GM19452 (cell line): ENCODE results near the gene CAPZA2.

Experiments
- ATAC-seq: cut with Tn5 transposase; IDR thresholded peaks from one replicate; pipeline ENCODE4 v1.9.1; 2021; ENCODE audit not compliant: unreplicated experiment

CAPZA2 gene

DNA sequence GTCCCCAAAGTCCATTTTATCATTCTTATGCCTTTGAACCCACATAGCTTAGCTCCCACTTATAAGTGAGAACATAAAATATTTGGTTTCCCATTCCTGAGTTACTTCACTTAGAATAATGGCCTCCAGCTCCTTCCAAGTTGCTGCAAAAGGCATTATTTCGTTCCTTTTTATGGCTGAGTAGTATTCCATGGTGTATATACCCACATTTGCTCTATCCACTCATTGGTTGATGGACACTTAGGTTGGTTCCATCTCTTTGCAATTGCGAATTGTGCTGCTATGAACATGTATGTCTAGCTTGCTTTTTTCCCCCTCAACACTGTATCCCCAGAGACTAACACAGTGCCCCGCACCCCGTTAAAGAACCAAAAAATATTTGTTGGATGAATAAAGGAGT is 670 bp upstream of the CAPZA2 start:
- no peak for ATAC-seq

DNA sequence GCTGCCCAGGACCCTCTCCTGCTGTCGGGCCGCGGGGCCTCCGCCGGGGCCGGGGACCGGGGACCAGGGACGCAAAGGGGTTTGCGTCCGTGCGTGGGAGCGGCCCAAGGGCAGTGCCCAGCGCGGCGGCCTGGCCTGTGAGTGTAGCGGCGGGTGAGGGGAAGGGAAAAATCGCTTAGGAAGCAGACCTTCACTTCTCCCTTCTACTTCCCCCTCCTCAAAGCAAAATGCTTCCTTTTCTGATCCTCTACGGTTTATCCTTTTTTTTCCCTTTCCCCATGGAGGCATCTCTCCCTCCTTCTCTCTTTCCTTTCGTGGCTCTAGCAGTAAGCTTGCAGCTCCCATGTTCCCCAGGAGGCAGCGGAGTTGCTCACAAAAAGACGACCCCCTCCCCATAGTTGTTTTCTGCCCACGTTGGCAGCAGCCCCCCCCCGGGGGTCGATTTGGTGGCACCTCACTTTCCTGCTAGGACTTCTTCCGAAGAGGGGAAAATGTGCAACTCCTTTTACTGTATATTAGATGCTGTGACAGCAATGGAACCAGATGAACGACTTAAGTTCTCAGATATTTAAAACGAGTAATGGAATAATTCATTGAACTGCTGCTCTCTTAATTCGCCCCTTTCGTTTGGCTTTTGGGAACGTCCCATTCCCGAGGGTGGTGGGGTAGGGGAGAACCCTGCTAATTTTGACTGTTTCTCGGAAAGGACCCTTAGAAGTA is 724 bp downstream of the CAPZA2 start:
- peak; percentile 36 for ATAC-seq

DNA sequence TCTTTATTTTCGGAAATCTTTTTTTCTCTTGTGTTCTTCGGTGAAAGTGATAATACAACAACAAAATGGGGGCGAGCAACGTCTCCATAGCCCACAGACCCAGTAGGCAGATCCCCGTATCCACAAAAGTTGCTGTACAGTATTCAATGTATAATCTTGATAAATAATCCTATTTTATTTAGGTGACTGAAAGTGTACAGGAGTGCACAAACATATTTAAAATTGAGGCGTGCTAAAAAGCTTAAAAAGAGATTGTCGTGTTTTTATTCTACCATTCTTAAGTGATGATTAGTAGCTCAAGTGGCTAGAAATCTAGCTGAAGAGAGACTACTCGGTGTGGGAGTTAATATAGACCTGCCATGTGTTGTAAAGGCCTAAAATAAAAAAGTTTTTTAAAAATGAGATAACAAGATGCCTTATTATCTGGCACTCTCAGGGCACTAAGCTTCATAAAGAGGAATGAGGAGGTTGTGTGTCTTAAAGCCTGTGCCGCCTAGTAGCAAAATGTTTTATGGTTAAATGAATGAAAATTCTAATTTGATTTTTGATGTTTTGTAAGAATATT is 1.6 kb downstream of the CAPZA2 start:
- no peak for ATAC-seq

DNA sequence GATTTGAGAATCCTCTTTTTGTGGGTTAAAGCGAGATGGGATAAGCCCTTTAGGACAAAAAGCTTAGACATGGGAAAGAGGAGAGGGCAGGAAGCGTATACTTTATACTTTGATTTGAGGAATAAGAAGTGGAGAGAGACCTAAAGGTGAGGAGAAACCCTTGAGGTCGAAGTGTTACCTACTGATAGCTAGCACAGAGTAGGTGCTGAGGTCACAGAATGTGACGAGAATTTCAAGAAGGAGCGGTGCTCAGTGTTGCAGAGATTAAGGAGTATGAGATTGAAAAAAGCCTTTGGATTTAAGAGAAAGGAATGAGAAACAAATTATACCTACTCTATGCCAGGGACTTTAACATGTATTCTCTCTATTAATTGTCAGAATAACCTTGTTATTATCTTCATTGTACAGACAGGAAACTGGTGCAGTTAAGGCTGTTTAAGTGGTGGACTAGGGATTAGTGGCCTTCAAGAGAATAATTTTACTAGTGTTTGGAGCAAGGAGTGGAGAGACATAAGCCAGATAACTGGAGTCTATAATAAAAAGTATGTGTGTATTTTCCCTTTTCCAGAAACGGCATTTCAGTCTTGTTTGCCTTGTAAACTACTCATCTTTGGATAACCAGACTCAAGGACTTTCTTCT is 8.8 kb downstream of the CAPZA2 start:
- ATAC-seq, result no peak

DNA sequence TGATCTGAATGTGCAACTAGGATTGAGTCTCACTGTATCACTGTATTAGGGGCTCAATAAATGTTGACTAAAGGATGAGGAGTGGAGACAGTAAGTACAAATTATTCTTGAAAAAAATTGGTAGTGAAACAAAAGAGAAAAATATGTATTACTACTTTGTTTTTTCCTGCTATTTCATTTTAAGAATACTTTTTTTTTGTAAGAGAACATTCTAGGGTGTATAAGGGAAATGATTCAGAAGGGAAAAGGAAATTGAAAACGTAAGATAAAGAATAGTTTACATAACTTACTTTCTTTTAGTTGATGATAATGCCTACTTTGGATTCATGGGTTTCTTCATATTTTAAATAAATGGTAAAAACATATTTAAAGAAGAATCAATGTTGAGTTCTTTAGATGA is 9.6 kb downstream of the CAPZA2 start:
- ATAC-seq, result no peak

DNA sequence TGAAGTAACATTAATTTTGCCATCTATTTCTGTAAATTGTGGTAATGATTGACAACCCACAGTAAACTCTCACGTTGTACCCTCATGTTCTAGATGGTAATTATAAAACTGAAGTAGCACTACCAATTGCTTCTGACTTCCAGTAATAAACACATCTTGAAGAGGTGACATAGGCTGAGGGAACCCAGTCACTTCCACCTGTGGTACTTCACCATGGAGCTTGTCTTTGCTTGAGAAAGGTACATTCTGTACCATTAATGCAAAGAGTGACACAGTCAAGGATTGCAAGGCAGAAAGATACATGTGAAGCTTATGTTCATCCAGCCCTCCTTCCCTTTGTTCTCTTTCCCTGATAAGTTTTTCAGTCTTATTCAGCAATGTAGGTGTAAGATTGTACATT is 11.2 kb downstream of the CAPZA2 start:
- ATAC-seq, result no peak

DNA sequence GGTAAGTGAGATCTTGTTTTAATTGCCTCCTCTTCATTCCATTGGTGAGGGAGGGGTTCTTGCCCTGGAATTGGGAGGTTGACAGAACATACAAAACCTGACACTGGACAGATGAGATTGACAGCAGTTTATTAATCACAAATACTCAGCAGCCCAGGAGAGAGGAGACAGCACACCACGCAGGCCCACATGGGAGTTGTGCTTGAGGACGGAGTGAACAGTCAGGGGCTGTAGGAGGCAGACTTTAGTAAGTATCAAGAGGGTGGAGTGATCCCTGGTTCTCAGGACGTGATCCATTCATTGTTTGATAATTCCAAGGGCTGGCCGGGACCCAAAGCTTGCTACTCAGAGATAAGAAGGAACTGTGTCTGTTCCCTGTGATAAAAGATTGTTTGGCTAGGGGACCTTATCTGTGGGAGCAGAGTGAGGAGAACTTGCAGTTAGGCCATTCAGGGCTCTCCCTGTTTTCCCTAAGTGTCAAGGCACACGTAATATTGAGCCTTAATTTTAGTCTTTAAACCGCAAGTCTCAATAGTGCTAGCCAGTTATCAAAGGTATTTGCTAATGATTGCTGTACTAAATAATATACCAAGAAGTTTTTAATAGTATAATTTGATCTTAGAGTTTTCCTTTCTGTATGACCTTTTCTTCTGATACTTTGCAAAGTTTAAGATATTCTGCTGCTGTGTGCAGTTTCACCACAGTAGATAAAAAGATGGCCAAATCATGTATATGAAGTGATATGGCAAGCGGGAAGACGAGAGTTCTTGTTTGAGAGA is 14.5 kb downstream of the CAPZA2 start:
- no peak for ATAC-seq

DNA sequence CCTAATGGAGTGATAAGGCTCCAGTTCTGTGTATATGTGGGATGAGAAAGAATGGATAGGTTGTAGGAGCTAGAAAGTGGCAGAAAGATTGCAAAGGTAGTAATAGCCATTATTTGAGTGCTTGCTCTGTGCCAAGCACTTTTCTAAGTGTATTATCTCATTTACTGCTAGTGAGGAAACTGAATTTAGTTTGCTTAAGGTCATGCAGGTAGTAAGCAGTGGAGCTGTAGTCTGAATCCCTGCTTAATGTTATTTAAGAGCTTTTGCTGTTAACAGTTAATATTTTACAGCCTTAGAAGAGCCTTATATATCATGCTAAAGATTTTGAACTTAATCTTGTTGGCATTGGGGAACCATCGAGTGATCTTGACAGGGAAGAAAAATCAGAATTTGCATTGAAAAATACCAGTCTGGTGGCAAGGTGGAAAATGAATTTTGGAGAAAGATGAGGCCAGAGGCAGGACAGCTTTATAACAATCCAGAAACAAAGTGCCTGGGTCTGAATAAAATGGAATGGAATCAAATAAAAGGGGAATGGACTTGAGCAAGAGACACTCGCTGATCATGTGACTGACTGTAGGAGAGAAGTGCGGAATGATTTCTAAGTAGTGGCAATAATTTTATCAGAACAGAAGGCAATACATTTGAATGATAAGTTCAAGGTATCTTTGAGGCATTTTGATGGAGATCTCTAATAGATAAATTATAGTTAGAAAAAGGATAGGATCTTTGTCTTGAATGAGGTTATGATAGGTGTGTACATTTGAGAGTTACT is 15.2 kb downstream of the CAPZA2 start:
- no peak for ATAC-seq

DNA sequence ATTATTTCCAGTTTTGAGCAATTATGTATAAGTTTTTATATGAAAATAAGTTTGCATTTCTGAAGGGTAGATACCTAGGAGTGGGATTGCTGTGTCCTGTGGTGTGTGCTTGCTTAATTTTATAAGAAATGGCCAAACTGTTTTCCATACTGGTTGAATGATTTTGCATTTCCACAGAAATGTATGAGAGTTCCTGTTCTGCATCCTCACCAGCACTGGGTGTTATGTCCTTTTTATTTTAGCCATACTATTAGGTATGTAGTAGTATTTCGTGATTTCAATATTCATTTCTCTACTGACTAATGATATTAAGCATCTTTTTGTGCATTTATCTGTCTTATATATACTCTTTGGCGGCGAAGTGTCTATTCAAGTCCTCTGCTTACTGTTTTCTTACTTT is 22.3 kb downstream of the CAPZA2 start:
- ATAC-seq, result no peak

DNA sequence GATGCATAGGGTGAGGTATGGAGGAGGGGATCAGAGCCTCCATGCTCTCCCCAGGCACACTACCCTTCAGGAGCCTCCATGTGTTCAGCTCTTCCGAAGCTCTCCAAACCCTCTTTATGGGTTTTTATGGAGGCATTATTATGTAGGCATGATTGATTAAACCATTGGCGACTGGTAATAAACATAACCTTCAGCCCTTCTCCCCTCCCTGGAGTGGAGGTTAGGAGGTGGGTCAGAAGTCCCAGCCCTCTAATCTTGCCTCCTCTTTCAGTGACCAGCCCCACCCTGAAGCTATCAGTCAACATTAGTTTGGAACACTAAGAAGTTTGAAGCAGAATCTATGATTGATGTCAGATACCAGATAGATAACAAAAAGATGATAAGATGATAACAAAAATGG is 23.3 kb downstream of the CAPZA2 start:
- ATAC-seq, result no peak

DNA sequence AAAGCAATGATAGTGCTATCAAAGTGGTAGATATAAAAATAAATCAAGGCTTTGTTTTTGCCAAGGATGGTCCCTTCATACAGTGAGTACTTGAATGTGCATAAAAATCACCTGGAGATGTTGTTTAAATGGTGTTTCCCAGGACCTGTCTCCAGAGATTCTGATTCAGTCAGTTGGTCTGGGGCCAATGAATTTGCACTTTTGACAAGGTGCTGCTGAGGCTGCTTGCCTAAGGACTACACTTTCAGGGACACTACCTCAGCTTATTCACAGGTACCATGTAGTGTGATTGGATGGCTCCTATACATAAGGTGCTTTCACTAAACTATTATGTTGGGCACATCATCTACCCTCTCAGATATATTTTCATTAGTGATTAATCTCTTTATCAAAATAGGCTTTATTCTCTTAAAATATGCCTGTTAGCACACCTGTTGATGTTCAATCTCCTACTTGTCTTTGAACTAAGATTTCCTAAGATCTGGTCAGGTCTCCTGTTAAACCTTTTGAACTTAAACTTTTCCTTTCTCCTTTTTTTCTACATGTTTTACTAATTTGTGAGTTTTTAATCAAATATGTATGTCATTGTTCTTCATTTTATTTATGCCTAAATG is 24.3 kb downstream of the CAPZA2 start:
- no peak for ATAC-seq

DNA sequence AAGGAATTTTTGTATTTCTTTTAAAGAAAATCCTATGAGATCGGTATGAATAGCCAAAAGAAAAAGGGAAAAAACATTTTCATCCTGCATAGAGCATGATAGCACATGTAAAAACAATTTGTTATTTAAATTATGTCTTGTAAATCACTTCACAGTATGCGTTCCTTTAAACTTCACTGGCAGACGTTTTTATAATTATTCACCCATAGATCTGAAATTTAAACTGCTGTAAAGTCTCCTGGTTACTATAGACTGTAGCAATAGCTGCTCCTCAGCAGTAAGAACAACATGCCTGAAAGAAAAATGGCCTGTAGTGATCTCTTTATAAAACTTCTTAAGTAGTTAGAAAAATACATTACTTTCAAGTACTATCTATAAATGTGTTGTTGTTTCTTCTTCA is 26.5 kb downstream of the CAPZA2 start:
- no peak for ATAC-seq

DNA sequence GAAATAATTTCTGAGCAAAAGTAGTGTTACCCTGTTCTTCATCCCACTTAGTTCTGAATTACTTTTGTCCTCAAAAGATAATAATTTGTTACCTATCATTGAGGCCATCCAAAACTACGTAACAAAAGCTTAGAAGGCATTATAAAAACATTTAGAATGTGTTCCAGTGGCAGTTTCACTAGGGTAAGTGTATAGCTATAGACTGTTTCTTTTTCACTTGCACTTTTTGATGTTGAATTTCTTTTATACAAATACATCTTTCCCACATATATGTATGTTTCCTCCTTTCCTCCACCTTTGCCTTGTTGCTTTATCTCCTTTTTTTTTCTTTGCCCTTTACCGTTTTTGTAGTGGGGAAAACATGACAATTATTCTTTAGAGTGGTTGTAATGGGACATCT is 33.5 kb downstream of the CAPZA2 start:
- no peak for ATAC-seq

DNA sequence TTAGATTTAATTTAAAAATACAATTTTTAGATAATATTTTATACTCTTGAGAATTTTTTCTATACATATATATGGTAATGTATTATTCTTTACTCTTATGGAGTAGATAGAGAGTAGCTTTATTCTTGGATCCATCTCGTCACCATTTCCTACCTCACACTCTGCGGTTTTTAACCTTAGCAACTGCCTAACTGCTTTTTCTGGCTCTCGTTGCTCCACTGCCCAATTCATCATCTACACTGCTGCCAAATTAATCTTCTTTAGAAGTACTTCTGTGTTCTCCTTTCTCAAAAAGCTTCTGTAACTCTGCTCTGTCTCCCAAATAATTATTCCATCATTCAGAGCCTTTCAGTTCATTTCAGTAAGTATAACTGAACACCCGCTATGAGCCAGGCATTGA is 35.3 kb downstream of the CAPZA2 start:
- no peak for ATAC-seq

DNA sequence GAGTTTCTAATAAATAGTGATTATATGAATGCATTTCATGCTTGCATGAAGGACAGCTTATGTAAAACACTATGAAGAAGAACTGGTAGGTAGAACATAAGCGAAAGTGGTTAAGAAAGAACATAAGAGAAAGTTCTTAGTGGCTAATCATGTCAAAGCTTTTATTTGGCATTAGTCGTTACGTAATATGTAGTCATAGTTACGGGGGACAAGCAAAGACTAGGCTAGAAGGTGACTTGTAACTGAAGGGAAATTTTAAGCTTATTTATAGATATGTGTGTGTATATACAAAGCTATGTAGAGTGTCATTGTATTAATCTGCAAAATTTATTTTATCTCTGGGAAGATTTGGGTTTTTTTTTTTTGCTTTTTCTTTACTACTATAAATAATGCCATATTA is 36.9 kb downstream of the CAPZA2 start:
- no peak for ATAC-seq

DNA sequence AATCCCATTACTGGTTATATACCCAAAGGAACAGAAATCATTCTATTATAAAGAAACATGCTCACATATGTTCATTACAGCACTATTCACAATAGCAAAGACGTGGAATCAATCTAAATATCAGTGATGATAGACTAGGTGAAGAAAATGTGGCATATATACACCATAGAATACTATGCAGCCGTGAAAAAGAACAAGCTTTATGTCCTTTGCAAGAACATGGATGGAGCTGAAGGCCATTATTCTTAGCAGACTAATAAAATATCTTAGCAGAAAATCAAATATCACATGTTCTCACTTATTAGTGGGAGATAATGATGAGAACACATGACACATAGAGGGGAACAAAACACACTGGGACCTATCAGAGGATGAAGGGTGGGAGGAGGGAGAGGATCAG is 38.8 kb downstream of the CAPZA2 start:
- no peak for ATAC-seq

DNA sequence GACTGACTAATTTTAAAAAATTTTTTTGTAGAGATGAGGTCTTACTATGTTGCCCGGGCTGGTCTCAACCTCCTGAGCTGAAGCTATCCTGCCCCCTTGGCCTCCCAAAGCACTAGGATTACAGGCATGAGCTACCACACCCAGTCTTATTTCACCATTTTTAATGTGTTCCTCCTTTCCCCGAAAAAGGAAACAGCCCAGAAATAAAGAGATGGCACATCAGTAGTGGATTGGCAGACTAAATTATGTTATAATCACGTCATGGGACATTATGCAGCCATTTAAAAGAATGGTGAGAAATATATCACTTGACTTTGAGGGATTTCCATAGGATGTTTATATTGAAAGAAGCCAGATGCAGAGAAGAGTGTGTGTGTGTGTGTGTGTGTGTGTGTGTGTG is 40.5 kb downstream of the CAPZA2 start:
- ATAC-seq, result no peak

DNA sequence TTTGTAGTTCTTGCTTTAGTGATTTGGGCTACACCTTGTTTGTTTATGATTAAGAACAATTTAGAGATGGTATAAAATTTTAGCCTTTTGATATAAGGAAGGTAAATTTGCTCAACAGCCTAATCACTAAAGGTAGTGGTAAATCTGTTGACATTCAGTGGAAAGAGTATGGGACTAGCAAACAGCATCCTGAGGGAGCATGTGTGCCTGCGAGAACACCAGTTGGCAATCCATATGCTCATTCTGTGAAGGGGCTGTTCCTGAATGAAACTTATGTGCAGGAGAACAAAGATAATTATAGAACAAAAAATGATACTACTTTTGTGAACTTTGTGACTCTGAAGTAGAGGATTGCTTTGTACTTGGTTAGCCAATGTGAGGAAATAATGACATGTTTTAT is 44.0 kb downstream of the CAPZA2 start:
- ATAC-seq, result no peak

DNA sequence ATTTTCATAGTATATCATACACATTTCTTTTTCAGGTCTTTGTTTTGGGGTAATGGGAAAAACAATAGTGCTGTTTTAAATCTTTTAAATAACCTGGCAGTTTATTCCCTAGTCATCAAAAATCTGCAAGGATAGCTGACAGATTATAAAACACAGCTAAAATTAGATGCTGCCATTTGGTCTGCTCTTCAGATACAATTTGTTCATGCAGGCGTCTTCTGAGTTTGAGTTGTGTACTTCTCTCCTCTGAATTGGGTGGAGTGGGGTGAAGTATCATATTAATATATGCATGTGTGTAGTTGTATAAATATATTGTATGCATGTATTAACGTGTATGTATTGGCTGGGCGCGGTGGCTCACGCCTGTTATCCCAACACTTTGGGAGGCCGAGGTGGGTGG is 48.0 kb downstream of the CAPZA2 start:
- no peak for ATAC-seq

DNA sequence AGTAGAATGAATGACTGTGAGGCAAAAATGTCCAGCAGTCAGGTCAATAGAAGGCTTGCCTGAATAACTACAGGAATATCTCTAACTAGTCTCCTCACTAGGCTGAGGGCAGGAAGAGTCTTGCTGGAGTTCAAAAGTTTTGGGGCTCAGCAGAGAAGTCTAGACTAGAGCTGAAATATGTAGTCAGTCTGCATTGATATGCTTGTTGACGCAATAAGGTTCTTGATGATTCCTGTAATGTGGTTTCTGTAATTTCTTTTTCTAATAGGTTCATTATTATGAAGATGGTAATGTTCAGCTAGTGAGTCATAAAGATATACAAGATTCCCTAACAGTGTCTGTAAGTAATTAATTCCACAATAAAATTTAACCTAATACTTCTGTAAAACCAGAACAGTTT is 49.4 kb downstream of the CAPZA2 start:
- ATAC-seq, result no peak
